Skeletal muscle satellite cell (primary cell): Measurements from ENCODE around the gene ERGIC2.
"Not testable (repeated sequence)": the region's sequence is repeated elsewhere in the genome, so short reads cannot be mapped to it uniquely, and the experiment has no call there.

Experiments used
- H3K27me3 ChIP-seq: 2 replicates; pipeline ENCODE4 v1.7.0; 2013; ENCODE audit warnings: low read length; ENCODE audit not compliant: control insufficient read depth, insufficient read depth
- H3K36me3 ChIP-seq: 2 replicates; pipeline ENCODE4 v1.7.0; 2013; ENCODE audit warnings: mild to moderate bottlenecking, control low read depth, low read length; ENCODE audit not compliant: insufficient read depth
- H3K4me1 ChIP-seq: 2 replicates; pipeline ENCODE4 v1.7.0; 2013; ENCODE audit warnings: low read length; ENCODE audit not compliant: control insufficient read depth, insufficient read depth
- H3K4me2 ChIP-seq: 2 replicates; pipeline ENCODE4 v1.7.0; 2013; ENCODE audit warnings: mild to moderate bottlenecking, low read length
- H3K4me3 ChIP-seq: 2 replicates; pipeline ENCODE4 v1.7.0; 2013; ENCODE audit warnings: low read length
- H3K9ac ChIP-seq: 2 replicates; pipeline ENCODE4 v1.7.0; 2013; ENCODE audit warnings: mild to moderate bottlenecking, low read depth, low read length, moderate library complexity
- H3K9me3 ChIP-seq: replicated peaks from 2 replicates; pipeline ENCODE4 v1.7.0; 2013; ENCODE audit warnings: mild to moderate bottlenecking, control low read depth, low read length

Gene ERGIC2

GRCh38 chr12:29403991-29404390 is 23.0 kb upstream of the ERGIC2 start:
- Histone ChIP-seq H3K4me3 (no peak overlapping the region), H3K9me3 (no peaks in the 10 kb centered on the region), H3K9ac (no peak overlapping the region), H3K4me1 (no peaks in the 10 kb centered on the region), H3K36me3 (no peaks in the 10 kb centered on the region), H3K27me3 (no peaks in the 10 kb centered on the region), H3K4me2 (no peak overlapping the region)

GRCh38 chr12:29402437-29402836 is 21.5 kb upstream of the ERGIC2 start:
- Histone ChIP-seq H3K9me3 (no peaks in the 10 kb centered on the region), H3K4me3 (no peak overlapping the region), H3K36me3 (no peaks in the 10 kb centered on the region)

GRCh38 chr12:29398495-29398894 is 17.5 kb upstream of the ERGIC2 start:
- no peaks in the 10 kb centered on the region for H3K36me3 ChIP-seq
- H3K9me3 ChIP-seq, result no peaks in the 10 kb centered on the region
- H3K4me3 ChIP-seq, result no peak overlapping the region
- no peak overlapping the region for H3K4me2 ChIP-seq
- H3K27me3 ChIP-seq, result no peaks in the 10 kb centered on the region
- H3K4me1 ChIP-seq, result no peaks in the 10 kb centered on the region
- H3K9ac ChIP-seq, result no peak overlapping the region

More at GRCh38 chr12:29402437-29402836, 21.5 kb upstream of the ERGIC2 start:
- H3K4me2 ChIP-seq, result no peak overlapping the region
- H3K4me1 ChIP-seq, result no peaks in the 10 kb centered on the region
- no peak overlapping the region for H3K9ac ChIP-seq
- no peaks in the 10 kb centered on the region for H3K27me3 ChIP-seq

GRCh38 chr12:29396774-29397173 is 15.8 kb upstream of the ERGIC2 start:
- Histone ChIP-seq H3K36me3 (no peaks in the 10 kb centered on the region), H3K9me3 (no peaks in the 10 kb centered on the region), H3K4me1 (no peaks in the 10 kb centered on the region), H3K27me3 (no peaks in the 10 kb centered on the region), H3K4me3 (no peak overlapping the region), H3K9ac (no peak overlapping the region), H3K4me2 (no peak overlapping the region)

- no peaks in the 10 kb centered on the region for H3K9me3 ChIP-seq
- no peak overlapping the region for H3K4me2 ChIP-seq
- H3K36me3 ChIP-seq, result no peaks in the 10 kb centered on the region
- no peak overlapping the region for H3K4me3 ChIP-seq
- H3K9ac ChIP-seq, result no peak overlapping the region
- no peaks in the 10 kb centered on the region for H3K4me1 ChIP-seq
- H3K27me3 ChIP-seq, result no peaks in the 10 kb centered on the region
Measured at GRCh38 chr12:29395356-29395755, 14.4 kb upstream of the ERGIC2 start.

GRCh38 chr12:29390419-29390818 is 9.4 kb upstream of the ERGIC2 start:
- not testable (repeated sequence) for H3K27me3 ChIP-seq, H3K9ac ChIP-seq, H3K4me3 ChIP-seq, H3K4me1 ChIP-seq, H3K36me3 ChIP-seq, H3K9me3 ChIP-seq, H3K4me2 ChIP-seq

- Histone ChIP-seq H3K4me2 (no peak overlapping the region), H3K4me1 (no peaks in the 10 kb centered on the region), H3K4me3 (no peak overlapping the region), H3K27me3 (no peaks in the 10 kb centered on the region), H3K36me3 (no peaks in the 10 kb centered on the region), H3K9ac (no peak overlapping the region), H3K9me3 (no peaks in the 10 kb centered on the region)
Measured at GRCh38 chr12:29389295-29389919, 8.4 kb upstream of the ERGIC2 start.

- not testable (repeated sequence) for H3K4me3 ChIP-seq, H3K36me3 ChIP-seq, H3K9me3 ChIP-seq, H3K9ac ChIP-seq, H3K4me2 ChIP-seq, H3K27me3 ChIP-seq, H3K4me1 ChIP-seq
Measured at GRCh38 chr12:29386084-29386680, 5.2 kb upstream of the ERGIC2 start.

GRCh38 chr12:29385194-29385593 is 4.2 kb upstream of the ERGIC2 start:
- H3K9ac ChIP-seq, H3K36me3 ChIP-seq, H3K4me1 ChIP-seq, H3K9me3 ChIP-seq, H3K27me3 ChIP-seq, H3K4me3 ChIP-seq, H3K4me2 ChIP-seq: not testable (repeated sequence)

GRCh38 chr12:29382251-29382650 is 1.3 kb upstream of the ERGIC2 start:
- H3K4me1 ChIP-seq, result peaks cover 8% of the 10 kb centered on the region
- no peak overlapping the region for H3K4me2 ChIP-seq
- no peak overlapping the region for H3K4me3 ChIP-seq
- H3K9me3 ChIP-seq, result no peaks in the 10 kb centered on the region
- no peak overlapping the region for H3K9ac ChIP-seq
- no peaks in the 10 kb centered on the region for H3K27me3 ChIP-seq
- peaks cover 3% of the 10 kb centered on the region for H3K36me3 ChIP-seq

GRCh38 chr12:29376118-29376517 is 4.9 kb downstream of the ERGIC2 start:
- Histone ChIP-seq H3K4me3 (no peak overlapping the region), H3K27me3 (no peaks in the 10 kb centered on the region)

GRCh38 chr12:29374913-29375312 is 6.1 kb downstream of the ERGIC2 start:
- no peak overlapping the region for H3K9ac ChIP-seq
- H3K9me3 ChIP-seq, result no peaks in the 10 kb centered on the region
- no peak overlapping the region for H3K4me3 ChIP-seq
- H3K4me2 ChIP-seq, result no peak overlapping the region
- H3K27me3 ChIP-seq, result no peaks in the 10 kb centered on the region
- peaks cover 12% of the 10 kb centered on the region for H3K36me3 ChIP-seq
- peaks cover 8% of the 10 kb centered on the region for H3K4me1 ChIP-seq

More at GRCh38 chr12:29376118-29376517, 4.9 kb downstream of the ERGIC2 start:
- Histone ChIP-seq H3K4me1 (peaks cover 8% of the 10 kb centered on the region), H3K36me3 (peaks cover 11% of the 10 kb centered on the region), H3K9me3 (no peaks in the 10 kb centered on the region), H3K9ac (no peak overlapping the region), H3K4me2 (no peak overlapping the region)
